GM19351 (cell line): ENCODE measurements around the gene ACSS1.
A peak's percentile ranks its signal among the peaks of the same experiment; 100 is the strongest.

ENCODE experiments used
- ATAC-seq: cut with Tn5 transposase; IDR thresholded peaks from one replicate; pipeline ENCODE4 v1.9.1; 2021; ENCODE audit warnings: mild to moderate bottlenecking, moderate library complexity; ENCODE audit not compliant: unreplicated experiment

ACSS1 gene

DNA sequence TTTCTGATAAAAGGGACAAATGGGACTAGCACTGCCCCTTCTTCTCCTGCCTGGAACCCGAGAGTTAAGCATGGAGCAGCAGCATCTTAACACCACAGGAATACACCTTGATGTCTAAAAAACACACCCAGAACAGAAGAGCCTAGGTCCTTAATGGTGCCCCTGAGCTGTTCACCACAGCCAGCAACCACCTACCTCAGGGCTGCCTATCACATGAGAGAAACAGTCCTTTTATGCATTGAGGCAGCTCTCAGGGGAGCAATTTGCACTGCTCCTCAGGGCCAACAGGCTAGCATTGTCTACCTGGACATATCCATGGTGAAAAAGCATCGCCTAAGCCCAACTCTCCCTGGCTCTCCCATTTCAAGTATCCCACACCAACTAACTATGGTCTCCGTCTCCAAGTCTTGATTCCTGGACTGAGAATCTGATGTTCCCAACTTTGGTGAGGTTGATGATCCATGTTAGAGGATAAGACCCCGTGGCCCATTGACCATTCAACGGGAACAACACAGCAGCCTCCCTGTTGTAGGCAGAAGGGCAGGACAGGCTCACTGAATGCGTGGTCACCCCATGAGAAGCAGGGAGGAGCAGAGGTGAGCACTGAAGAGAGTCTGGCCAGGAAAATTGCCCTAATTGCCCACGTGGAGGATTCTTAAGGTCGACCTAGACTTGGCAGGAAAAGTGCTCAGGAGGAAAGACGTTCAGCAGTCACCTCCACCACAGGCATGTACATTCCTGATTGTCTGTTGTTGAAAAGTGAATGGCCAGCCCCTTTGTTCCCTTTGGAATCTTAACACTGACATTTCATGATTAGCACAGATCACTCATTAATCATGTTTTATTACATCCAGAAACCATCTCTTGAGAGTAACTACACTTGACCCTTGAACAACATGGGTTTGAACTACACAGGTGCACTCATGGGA is 61.2 kb downstream of the ACSS1 start:
- no peak for ATAC-seq

DNA sequence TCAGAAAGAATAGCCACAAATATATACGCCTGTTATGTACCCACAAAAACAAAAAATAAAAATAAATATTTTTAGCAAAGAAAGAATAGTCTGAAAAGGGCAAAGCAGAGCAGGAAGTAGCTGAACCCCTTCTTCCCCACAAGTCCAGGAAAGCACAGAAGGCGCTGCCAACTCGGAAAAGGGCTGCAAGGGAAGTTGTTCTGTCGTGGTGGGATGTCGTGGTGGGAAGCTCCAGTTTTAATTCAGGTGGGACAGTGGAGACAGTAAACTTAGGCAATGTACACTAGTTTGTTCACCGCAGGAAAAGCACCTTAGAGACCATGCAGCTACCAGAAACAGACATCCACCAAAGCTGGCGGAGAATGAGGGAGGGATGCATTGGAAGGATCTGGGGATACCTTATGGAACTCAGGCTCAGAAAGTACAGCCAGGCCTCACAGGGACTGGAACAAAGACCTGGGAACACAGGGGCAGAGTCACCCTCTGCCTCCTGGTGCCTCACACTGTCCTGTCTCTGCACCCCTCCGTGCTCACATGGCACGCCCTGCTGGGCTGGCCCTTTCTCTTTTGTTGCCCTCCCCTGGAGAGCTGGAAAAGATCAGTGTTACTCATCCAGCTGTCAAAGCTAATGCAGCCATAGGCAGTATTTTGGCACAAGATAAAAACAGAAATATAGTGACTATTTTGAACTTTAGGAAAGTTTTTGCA is 62.0 kb downstream of the ACSS1 start:
- ATAC-seq = no peak

DNA sequence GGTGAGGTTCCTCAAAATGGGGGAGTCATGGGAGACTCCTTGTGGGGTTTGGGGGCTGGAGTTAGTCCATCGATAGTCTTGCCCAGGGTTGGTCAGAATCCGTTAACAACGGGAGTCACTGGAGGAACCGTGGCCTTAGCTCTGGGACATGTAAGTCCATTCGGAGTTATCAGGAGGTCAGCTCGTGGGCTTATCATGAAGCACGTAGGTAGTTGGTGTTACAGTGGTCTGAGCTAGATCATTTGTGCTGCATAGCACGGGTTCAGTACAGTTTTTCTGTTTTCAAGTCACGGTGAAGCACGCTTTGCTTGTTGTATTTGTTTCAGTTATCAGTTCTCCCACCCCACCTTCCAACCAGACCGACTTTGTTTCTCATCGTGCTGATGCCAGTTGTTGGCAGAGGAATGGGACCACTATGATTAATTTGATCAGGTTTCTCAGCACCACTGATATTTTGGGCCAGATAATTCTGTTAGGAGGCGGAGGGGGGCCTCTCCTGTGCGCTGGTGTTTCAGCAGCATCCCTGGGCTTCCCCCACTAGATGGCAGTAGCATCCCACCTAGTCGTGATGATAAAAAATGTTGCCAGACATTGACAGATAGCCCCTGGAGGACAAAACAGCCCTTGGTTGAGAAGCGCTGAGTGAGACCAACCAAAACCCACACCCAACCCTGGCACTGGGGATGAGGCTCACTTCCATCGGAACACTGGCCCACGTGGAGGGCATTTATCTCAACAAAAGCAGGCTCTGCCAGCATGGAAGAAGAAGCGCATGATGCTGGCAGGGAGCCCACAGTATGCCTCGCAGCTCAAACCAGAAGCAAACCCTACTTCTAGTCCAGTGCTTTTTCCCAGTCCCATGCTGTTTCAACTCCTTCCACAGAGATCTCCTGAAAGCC is 63.2 kb downstream of the ACSS1 start:
- no peak for ATAC-seq

DNA sequence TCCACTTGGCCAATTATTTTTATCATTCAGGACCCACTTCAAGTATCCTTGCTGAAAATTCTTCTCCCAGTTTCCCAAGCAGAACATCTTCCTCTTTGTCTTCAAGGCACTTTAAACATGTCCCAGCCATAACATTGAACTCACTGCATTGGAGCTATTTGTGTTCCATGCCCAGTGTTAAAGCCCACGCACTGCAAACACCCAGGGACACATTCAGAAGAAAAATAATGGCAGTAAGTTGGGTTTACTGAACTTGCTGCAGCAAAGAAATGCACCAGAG is 63.8 kb downstream of the ACSS1 start:
- no peak for ATAC-seq

DNA sequence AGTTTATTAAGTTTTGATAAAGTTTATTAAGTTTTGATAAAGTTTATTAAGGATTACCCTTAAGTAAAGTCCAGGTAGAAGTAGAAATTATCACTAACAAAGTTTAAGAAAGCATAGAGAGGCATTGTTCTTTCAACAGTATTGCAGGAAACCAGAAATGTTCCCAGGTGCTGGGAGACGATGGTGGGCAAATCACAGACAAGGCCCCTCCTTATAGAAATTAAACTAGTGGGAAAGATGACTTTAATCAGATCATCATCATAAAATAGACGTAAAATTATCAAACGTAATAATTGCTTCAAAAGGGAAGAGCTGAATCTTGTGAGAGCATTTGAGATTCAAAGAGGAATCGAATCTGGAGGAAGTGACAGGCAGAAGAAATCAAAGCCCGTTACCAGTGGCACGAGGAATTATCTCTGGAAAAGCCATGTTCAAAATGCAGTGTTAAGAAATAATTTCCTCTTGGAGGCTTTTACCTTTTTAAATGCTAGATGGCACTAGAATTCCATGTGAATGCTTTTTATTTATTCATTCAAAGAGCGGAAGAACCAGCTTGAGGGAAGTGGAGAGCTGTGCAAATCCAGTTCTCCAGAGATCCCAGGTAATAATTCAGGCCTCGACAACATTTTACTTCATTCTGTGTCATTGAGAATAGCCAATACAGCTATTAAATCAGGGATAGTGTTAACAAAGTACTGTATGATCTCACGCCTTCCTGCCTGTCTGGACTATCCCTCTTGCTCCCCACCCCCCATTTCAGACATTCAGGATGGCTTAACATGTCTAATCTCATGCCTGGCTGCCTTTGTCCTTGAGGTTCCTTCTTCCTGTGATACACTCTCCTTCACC is 64.4 kb downstream of the ACSS1 start:
- no peak for ATAC-seq

DNA sequence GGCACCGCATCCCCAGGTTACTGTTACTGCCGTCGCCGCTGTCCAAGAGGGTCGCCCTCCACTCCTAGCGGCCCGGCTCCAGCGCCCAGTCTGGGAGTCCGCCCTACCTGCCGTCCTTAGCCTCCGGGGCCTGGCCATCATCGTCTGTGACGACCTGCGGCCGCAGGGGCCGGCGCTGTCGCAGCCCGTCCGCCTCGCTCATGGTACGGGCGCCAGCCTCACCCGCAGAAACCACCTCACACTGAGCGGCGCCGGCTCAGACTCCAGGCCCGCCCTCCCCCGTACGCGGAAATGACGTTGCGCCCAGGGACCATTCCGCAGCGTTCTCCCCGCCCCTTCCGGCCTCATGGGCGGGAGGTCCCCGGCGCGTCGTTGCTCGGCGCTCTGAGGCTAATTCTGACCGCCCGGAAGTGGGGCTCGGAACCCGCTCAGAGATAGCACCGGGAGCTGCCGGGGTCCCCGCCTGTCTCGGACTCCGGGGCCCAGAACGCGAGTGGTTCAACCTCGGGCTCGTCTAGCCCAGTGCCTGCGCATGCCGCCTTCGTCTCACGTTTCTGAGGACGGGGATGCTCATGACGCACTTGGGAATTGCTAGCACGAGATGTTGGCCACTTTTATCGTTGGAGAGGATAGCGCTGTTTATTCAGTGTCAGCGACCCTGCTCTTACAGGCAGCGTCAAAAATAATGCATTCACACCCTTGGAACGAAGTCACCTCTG is 65.3 kb downstream of the ACSS1 start, which contains the start of gene APMAP:
TSS of gene APMAP (minus strand) at position 265 of the 719 bp plus-strand sequence. CDS start at position 202, 63 bp downstream.
- ATAC-seq = peak; percentile 95

DNA sequence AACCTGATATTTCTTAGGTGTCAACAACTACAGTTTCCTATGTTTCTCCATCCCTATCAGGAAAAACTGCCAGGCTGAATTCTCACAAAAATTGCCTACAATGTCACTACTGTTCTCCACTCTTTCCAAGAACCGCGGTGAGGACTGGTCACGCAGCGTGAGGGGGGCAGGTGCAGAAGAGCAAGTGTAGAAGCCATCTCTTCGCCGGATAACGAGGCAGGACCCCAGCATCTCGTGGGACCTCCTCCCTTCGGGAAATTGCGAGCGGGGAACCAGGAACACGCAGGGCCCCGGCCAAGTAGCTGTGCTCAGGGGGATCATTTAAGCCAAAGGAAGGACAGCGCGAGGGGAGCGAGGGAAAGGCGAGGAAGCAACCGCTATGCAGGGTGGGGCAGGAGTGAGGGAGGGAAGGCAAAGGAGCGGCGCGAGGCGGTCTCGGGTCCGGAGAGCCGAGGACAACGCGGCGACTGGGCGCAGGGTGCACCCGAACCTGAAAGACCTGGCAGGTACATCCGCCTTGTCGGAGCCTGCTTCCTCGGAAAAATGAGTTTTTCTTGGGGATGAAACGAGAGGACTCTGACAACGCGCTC is 65.9 kb downstream of the ACSS1 start:
- peak; percentile 28 for ATAC-seq

DNA sequence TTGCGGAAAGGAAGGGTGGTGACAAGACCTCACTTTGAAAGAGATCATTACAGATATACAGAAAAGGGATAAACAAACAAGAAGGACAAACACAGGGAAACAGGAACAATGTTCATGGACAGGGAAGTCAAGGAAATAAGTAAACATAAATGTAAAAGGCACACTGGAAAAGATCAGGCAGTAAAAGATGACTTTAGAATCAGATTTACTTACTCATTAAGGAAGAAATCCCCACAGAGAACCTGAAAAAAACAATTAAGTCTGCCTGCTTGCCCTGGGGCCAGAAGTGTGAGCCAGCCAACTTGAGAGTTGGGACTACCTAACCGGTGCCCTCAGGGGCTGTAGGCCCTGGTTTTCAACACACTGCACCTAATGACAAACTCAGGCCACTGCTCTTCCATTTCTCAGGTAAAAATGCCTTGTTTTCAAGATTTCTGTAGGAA is 67.1 kb downstream of the ACSS1 start:
- no peak for ATAC-seq

DNA sequence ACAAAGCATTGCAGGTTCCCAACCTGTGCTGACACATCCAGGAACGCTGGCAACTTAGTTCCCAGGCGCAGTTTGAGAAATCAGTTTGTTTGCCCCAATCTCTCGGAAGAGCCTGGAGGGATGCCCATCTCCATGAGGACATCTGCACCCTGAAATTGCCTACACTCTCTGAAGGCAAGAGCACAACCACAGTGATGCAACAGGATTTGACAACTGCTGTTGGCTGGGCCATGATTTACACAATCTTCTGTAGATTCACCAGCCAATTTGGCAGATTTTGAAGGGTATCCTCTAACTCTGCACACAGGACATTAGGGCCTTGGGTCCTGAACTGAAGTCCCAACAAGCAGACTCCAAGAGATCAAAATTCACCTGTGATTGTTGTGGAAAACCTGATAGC is 68.8 kb downstream of the ACSS1 start:
- ATAC-seq = no peak

DNA sequence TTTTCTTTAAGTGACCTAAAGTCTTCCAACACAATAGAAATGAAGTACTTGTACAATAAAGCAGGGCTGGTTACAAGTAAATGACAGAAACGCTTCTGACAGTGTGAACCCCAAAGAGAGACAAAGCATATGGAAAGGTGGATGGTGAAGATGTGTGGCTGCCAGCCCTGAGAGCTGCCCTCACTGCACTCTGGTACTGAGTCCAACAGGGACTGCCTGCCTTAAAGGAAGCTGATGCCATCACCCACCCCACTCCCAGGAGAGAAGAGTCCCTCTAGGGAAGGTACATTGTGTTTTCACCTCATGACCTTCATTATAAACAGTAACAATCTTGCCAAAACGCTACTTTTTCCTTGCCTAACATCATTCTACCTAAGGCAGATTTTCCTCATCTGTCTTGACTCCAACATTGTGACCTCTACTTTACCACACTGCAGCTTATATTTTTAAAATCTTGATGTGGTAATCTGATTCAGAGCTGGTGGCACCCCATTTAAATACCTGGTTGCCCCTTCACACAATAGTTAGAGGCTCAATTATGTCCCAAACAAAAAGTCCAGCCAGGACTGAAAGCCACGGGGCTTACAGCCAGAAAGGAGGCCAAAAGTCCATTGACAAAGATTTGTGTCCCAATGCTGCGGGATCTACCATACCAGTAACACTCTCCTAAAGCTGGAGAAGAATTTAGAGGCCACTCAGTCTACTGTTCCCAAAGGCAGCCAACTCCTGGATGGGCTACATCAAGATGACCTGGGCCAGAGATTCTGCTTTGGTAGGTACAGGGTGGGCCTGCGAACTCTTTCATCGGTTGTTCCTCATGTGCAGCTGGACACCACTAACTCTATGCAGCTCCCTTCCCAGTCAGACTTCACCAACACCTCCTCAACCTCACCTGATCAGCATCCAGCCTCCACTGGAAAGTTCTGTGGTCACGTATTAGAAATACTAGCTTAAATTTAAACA is 69.8 kb downstream of the ACSS1 start:
- no peak for ATAC-seq

DNA sequence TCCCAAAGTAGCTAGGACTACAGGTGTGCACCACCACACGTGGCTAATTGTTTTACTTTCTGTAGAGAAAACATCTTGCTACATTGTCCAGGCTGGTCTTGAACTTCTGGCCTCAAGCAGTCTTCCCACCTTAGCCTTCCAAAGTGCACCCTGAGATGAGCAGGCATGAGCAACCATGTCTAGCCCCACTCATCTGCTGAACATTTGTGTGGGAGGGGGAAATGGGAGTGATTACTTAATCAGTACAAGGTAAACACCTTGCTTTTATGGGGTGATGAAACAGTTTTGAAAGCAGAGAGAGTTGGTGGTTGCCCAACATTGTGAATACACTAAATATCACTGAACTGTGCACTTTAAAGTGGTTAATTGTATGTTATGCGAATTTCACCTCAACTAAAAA is 70.7 kb downstream of the ACSS1 start:
- no peak for ATAC-seq

DNA sequence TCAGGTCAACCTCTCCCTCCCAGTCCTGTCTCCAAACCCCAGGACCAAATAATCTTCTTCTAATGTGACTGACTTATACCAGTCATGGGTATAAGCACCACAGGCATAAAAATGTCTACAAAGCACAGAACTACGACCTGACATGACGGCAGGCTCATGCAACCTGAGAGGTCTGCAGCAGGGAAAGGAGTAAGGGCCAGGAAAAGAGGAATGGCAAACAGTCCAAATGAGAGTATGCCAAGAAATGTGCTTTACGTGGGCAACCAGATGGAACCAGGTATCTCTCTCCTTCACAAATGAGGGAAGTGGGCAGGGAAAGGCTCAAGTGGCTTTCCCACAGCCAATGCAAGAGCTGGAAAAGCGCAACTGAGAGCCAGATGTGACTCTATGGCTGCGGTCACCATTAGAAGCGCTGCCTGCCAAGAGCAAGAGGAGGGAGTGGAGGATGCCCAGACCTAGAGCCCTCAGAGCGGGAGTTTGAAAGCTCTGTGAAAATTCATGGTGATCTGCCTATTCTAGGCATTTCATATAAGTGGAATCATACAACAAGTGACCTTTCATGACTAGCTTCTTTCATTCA is 71.4 kb downstream of the ACSS1 start:
- no peak for ATAC-seq

DNA sequence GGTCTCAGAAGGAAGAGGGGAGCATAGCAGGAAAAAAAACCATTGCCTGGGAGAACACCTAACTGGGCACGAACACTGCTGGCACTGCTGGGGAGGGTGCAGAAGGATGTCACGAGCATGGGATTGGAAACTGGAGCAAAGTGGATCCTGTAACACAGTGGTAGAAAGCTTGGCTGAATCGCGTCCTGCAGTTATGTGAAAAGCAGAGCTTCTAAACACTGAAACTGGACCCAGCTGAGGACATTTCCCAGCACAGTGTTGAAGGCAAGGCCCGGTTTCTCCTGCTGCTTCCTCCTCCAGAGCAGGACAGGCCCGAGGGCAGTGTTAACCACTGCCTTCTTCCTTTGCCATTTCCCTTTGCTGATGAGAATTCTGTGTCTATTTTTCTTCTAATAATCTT is 72.1 kb downstream of the ACSS1 start:
- ATAC-seq = no peak

DNA sequence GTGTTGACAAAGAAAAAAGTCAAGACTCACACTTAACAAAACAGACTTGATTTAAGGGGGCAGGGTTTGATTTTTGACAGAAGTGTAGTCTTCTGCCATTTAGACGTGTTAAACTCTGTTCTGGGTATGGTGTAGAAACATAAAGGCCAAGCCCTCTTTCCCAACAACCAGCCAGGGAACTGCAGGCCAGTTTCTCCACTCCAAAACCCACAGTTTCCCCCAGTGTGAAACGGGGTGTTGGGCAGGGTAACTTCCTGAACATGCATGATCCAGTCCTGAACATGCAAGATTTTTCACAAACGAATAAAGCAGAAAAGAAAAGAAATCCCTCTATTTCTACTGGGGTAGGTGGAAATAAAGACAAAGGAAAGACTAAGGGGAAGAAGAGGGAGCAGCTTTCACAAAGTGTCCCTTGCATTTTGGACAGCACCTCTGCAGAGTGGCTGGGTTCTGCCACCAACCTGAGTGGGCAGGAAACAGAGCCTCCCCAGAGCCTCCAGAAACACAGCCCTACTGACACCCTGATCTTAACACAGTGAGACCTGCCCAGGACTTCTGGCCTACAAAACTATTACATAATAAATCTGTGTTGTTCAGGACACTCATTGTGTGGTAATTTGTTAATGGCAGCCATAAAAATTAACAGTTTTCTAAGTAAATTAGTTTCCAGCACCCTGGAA is 72.8 kb downstream of the ACSS1 start:
- no peak for ATAC-seq

DNA sequence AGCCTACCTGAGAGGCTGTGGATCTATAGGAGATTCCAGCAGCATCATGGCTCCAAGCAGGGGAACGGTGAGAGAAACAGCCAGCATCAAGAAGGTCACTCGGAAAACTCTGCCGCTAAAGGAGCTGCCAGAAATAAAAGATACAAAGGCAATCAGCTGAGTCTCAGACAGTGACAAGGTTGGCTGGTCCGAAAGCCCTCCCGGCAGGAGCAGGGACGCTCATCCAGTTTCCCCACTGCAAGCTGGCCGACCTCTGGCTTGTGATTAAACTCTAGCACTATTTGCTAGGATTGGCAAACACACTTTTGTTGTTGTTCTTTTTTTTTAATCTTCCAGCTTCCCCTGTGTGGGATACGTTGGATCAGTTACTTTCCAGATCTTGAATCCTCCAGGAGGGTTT is 74.0 kb downstream of the ACSS1 start:
- ATAC-seq = no peak

DNA sequence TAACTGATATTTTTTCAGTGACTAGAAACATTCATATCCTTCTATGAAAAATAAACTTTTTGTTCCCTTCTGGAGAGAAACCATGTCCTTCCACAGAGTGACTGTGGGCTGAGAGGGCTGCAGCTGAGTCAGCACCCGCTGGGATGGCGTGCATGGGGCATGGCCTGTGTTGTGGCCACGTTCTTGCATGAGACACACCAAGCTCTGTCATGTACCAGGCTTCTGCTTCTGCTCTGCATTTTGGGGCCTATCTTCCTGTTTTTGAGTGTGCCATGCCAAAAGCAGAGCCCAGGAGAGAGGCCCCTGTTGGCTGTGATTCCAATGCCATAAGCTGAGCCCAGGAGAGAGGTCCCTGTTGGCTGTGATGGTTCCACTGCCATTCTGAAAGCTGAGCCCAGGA is 76.1 kb downstream of the ACSS1 start:
- no peak for ATAC-seq

DNA sequence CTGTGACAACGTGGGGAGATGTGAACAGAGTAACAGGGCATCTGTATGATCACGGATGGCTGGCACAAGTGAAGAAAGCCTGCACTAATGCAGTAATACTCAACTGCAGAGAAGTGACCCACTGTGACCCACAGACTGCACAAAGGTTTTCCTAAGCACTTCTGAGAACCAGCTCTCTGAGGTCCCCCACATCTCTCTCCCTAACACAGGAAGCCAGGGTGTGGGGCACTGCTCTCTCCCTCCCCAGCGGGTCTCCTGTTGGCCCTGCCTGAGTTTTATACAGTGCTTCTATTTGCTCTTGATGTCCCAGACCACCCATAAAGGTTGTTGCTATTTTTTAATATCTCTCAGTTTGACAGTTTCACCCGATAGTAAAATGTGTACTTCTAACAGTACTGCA is 76.7 kb downstream of the ACSS1 start:
- ATAC-seq = no peak
